Ascending aorta (tissue), 2 donors: Measurements from ENCODE around the gene TUBA4A. TPM values are rescaled to one million over a fixed set of nuclear protein-coding genes. Genes with fewer than 3 reads are reported as not detected.
"Not testable (repeated sequence)": the region's sequence is repeated elsewhere in the genome, so short reads cannot be mapped to it uniquely, and the experiment has no call there.

Experiments
- DNase-seq, 2 donors: peaks; one replicate each; pipeline ENCODE4 v3.0.0-alpha.2; 2019; ENCODE audit warnings: low spot score in 2 of 2
- H3K27ac ChIP-seq, 2 donors: fragments of 200-600 bp; sonication (generic); one replicate each; pipeline ENCODE4 v1.5.1; 2016 to 2017; ENCODE audit warnings: mild to moderate bottlenecking in 1 of 2
- H3K27me3 ChIP-seq: fragments of 200-600 bp; sonication (generic); one replicate; pipeline ENCODE4 v1.5.1; 2017
- H3K36me3 ChIP-seq, 2 donors: fragments of 200-600 bp; sonication (generic); one replicate each; pipeline ENCODE4 v1.5.1; 2016
- H3K4me1 ChIP-seq, 2 donors: fragments of 200-600 bp; sonication (generic); one replicate each; pipeline ENCODE4 v1.5.1; 2016 to 2017; ENCODE audit warnings: mild to moderate bottlenecking in 1 of 2
- H3K4me3 ChIP-seq, 2 donors: fragments of 200-600 bp; sonication (generic); one replicate each; pipeline ENCODE4 v1.5.1; 2016 to 2017; ENCODE audit warnings: mild to moderate bottlenecking in 1 of 2
- H3K9me3 ChIP-seq, 2 donors: fragments of 200-600 bp; sonication (generic); one replicate each; pipeline ENCODE4 v1.5.1; 2016
- intact Hi-C: fragments of 100-400 bp; cut with DNase I; formaldehyde crosslinking; loops from one replicate; pipeline ENCODE4 v1.15.1; 2023
- total RNA-seq: library from RNA; depleted of rRNA; stranded (reverse); fragments of >200 nt; gene quantifications from one replicate; pipeline ENCODE4 v1.1.0, GENCODE V29; 2016
- TF ChIP-seq, protein P1 (sequence below), 3 experiments: fragments of 200-600 bp in 2 of 3; fragments of 450-650 bp in 1 of 3; sonication (generic) in 2 of 3; IDR thresholded peaks; one replicate each; pipeline ENCODE4 v1.5.1; 2016 to 2019; ENCODE audit warnings: antibody characterized with exemption in 3 of 3, mild to moderate bottlenecking in 1 of 3, moderate library complexity in 1 of 3

Gene TUBA4A
- total RNA-seq, 1 donor from 2014 or later = 71.1 TPM

GRCh38 chr2:219266232-219266631 lies 12.5 kb upstream of the TUBA4A start:
- no peaks in the 10 kb centered on the region for H3K36me3 ChIP-seq
- TF ChIP-seq, protein P1, sequence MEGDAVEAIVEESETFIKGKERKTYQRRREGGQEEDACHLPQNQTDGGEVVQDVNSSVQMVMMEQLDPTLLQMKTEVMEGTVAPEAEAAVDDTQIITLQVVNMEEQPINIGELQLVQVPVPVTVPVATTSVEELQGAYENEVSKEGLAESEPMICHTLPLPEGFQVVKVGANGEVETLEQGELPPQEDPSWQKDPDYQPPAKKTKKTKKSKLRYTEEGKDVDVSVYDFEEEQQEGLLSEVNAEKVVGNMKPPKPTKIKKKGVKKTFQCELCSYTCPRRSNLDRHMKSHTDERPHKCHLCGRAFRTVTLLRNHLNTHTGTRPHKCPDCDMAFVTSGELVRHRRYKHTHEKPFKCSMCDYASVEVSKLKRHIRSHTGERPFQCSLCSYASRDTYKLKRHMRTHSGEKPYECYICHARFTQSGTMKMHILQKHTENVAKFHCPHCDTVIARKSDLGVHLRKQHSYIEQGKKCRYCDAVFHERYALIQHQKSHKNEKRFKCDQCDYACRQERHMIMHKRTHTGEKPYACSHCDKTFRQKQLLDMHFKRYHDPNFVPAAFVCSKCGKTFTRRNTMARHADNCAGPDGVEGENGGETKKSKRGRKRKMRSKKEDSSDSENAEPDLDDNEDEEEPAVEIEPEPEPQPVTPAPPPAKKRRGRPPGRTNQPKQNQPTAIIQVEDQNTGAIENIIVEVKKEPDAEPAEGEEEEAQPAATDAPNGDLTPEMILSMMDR (IDR thresholded peaks at IDR 0.05) = no peak
- H3K27ac ChIP-seq = no peak overlapping the region
- intact Hi-C loops = no loop called here
- H3K4me1 ChIP-seq = no peaks in the 10 kb centered on the region
- no peak for DNase-seq
- H3K9me3 ChIP-seq = no peaks in the 10 kb centered on the region
- H3K27me3 ChIP-seq = no peaks in the 10 kb centered on the region
- H3K4me3 ChIP-seq = no peak overlapping the region

DNA sequence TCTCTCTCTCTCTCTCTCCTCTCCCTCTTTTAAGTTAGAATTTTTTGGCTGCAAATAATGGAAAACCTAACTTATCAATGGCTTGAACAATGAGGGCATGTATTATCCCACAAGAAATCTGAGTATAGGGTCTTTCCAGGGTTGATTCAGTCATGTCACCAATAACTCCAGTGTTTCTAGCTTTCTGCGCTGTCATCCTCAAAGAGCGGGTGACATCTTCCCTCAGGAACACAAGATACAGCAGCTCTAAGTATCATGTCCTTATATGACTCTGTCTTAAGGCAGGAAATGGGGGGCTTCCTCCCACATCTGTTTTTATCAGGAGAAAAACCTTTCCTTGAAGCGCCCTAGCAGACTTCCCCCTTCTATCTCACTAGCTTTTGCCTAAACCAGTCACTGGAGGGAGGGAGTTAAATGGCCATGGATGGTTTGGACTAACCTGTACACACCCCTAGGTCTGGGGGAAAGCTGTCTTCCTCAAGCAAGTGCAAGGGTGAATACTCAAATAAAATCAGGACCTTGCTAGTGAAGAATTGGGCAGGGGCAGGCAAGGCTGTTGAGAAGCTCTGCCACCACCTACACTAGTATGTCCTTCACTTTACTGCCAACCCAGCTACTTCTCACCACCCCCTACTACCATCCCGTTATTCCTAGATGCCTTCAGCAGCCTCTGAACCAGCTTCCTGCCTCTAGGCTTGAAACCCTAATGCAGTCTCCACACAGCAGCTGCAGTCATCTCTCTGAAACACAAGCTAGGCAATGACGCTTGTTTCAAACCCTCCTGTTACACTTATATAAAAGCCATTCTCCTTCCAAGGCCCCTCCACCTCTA lies 7.5 kb upstream of the TUBA4A start:
- no peaks in the 10 kb centered on the region for H3K4me1 ChIP-seq
- no peaks in the 10 kb centered on the region for H3K36me3 ChIP-seq
- no peak overlapping the region for H3K4me3 ChIP-seq
- TF ChIP-seq, protein P1 (IDR thresholded peaks at IDR 0.05) = no peak
- H3K9me3 ChIP-seq = no peaks in the 10 kb centered on the region
- no peak overlapping the region for H3K27ac ChIP-seq
- intact Hi-C loops = no loop called here
- no peak for DNase-seq
- no peaks in the 10 kb centered on the region for H3K27me3 ChIP-seq

DNA sequence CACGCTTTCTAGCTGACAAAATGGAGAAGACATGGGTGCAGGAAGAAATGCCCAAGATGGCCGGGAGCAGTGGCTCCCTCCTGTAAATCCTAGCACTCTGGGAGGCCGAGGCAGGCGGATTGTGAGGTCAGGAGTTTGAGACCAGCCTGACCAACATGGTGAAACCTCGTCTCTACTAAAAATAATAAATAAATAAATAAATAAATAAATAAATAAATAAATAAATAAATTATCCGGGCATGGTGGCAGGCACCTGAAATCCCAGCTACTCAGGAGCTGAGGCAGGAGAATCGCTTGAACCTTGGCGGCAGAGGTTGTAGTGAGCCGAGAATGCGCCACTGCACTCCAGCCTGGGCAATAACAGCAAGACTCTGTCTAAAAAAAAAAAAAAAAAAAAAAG lies 5.2 kb upstream of the TUBA4A start:
- H3K27ac ChIP-seq, H3K36me3 ChIP-seq, H3K9me3 ChIP-seq, H3K4me1 ChIP-seq, H3K4me3 ChIP-seq, H3K27me3 ChIP-seq, intact Hi-C loops, DNase-seq: not testable (repeated sequence)

- Histone ChIP-seq H3K4me1 (peaks cover 13 to 34% of the 10 kb centered on the region in 2 donors), H3K27me3 (no peaks in the 10 kb centered on the region), H3K27ac (peak overlapping the region; percentile 96 to 99), H3K36me3 (peaks cover 0 to 16% of the 10 kb centered on the region in 2 donors), H3K4me3 (peak overlapping the region; percentile 70 to 73), H3K9me3 (no peaks in the 10 kb centered on the region)
- TF ChIP-seq, protein P1 (IDR thresholded peaks at IDR 0.05) = no peak
- DNase-seq = no peak
- intact Hi-C loops = loop anchor here (1.0 to 2.0 kb wide), 2 partner anchors 20 to 40 kb away; no protein-coding TSS in a partner anchor
Measured at GRCh38 chr2:219254590-219255201, 978 bp upstream of the TUBA4A start.

DNA sequence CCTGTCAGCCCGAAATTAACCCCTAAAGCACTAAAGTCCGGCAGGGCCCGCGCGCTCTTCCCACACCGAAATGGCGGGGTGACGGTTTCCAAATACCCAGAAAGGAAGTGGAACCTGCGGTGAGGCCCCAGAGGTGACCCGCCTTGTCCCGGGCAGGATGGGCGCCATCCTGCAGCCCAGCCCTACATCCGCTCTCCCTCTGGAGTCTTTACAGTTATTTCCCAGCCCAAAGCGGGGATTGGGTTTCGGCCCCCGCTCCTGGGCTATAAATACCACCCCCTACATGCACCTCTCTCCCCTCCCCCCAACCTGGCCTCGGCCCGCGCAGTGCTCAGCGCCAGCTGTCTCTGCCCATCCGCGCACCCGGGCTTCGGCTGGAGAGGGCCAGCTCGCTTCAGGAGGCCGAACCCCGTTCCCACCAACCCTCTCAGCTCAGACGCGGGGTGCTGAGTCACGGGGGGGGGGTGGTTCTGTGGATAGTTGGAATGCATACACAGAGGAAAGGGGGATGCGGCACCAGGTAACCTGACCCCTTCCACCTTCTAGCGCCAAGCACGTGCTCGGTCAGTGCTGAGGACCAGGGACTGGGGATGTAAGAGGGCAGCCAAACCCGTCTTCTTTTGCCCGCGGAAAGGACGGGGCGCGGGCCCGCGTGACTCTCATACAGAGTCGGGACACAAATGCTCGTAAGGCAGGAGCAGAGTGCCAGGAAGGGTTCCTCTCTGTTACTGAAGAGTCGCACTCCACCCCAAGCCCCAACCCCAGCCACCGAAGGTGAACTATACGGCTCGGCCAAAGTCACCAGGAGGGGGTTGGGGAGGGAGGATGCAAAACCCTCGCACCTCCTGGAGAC lies 592 bp downstream of the TUBA4A start, which contains the start of gene TUBA4B:
TSS of gene TUBA4B (plus strand) at position 344 of the 853 bp plus-strand sequence. CDS start at position 509, 165 bp downstream.
- Histone ChIP-seq H3K36me3 (peaks cover 4 to 20% of the 10 kb centered on the region in 2 donors), H3K27me3 (no peaks in the 10 kb centered on the region), H3K27ac (peak within 1 kb of the TSS; percentile 96 to 99), H3K4me3 (peak within 1 kb of the TSS; percentile 70 to 73), H3K4me1 (peaks cover 24 to 47% of the 10 kb centered on the region in 2 donors), H3K9me3 (no peaks in the 10 kb centered on the region)
- TF ChIP-seq, protein P1 (IDR thresholded peaks at IDR 0.05) = no peak
- intact Hi-C loops = loop anchor here (2.0 kb wide), 1 partner anchor 76 kb away; the partner anchor contains the start of gene CNPPD1
- peak; percentile 29 to 78 for DNase-seq
